Stomach (tissue), 9 donors: ENCODE results near the gene CLCN6. TPM values are rescaled to one million over a fixed set of nuclear protein-coding genes. Genes with fewer than 3 reads are reported as not detected.
A peak's percentile ranks its signal among the peaks of the same experiment; 100 is the strongest.

ENCODE experiments used
- DNase-seq, 2 donors: peaks; one replicate each; pipeline versions ENCODE4 v3.0.0 to v3.0.0-alpha.2; 2013 to 2019
- H3K27ac ChIP-seq, 5 donors: fragments of 200-600 bp in 4 of 5; sonication (generic) in 4 of 5; one replicate each; pipeline ENCODE4 v1.5.1; 2013 to 2019; ENCODE audit warnings: mild to moderate bottlenecking in 1 of 5, moderate library complexity in 1 of 5
- H3K27me3 ChIP-seq, 3 donors: fragments of 200-600 bp; sonication (generic); one replicate each; pipeline ENCODE4 v1.5.1; 2017 to 2019; ENCODE audit warnings: mixed run types in 1 of 3
- H3K36me3 ChIP-seq, 4 donors: fragments of 200-600 bp; sonication (generic); 1 replicate in 3 of 4; 2 replicates in 1 of 4; pipeline ENCODE4 v1.5.1; 2016 to 2019
- H3K4me1 ChIP-seq, 4 donors: fragments of 200-600 bp; sonication (generic); one replicate each; pipeline ENCODE4 v1.5.1; 2016 to 2019
- H3K4me3 ChIP-seq, 4 donors: fragments of 200-600 bp; sonication (generic) in 3 of 4; one replicate each; pipeline ENCODE4 v1.5.1; 2016 to 2019; ENCODE audit warnings: mild to moderate bottlenecking in 1 of 4
- H3K9me3 ChIP-seq, 4 donors: fragments of 200-600 bp; sonication (generic); one replicate each; pipeline ENCODE4 v1.5.1; 2016 to 2019
- CTCF ChIP-seq, 7 experiments: fragments of 450-650 bp in 4 of 7; fragments of 200-600 bp in 3 of 7; sonication (generic) in 3 of 7; IDR thresholded peaks; one replicate each; pipeline ENCODE4 v1.5.1; 2016 to 2019; ENCODE audit warnings: antibody characterized with exemption in 7 of 7, control low read depth in 2 of 7, mild to moderate bottlenecking in 1 of 7
- EP300 ChIP-seq: sonication (generic); formaldehyde crosslinking; IDR thresholded peaks from one replicate; pipeline ENCODE4 v1.6.1; 2017; ENCODE audit warnings: antibody characterized with exemption
- POLR2A ChIP-seq, 4 donors: fragments of 450-650 bp; IDR thresholded peaks; one replicate each; pipeline ENCODE4 v1.6.1; 2016; ENCODE audit warnings: antibody characterized with exemption in 4 of 4, control low read depth in 2 of 4, mild to moderate bottlenecking in 1 of 4, moderate library complexity in 1 of 4
- POLR2AphosphoS5 ChIP-seq, 3 donors: sonication (generic); formaldehyde crosslinking; IDR thresholded peaks; one replicate each; pipeline ENCODE4 v1.6.1; 2016; ENCODE audit warnings: antibody characterized with exemption in 3 of 3
- WGBS, 5 donors: extraction: QIAGEN DNeasy Blood & Tissue Kit in 3 of 5; methylation state at CpG; one replicate each; pipeline versions ENCODE4 v1.1.5 to v1.1.7; 2013 to 2018; 5-methylcytosine and 5-hydroxymethylcytosine counted together
- intact Hi-C: fragments of 100-400 bp; cut with DNase I; formaldehyde crosslinking; loops from one replicate; pipeline ENCODE4 v1.15.1; 2023; ENCODE audit warnings: low total_unique reads
- polyA plus RNA-seq, 3 donors: library from polyadenylated mRNA; stranded (reverse); fragments of 200-250 nt; gene quantifications; one replicate each; pipeline ENCODE4 v1.2.3, GENCODE V29; 2013
- total RNA-seq, 5 donors: library from RNA; depleted of rRNA; stranded (reverse); fragments of >200 nt; gene quantifications; one replicate each; pipeline versions ENCODE4 v1.1.0 to v1.2.3, GENCODE V29; 2014 to 2016
- donor health status: healthy with polysubstance abuse.
- donor health status: Bipolar disorder and iron deficiency.
- donor health status: healthy.

The CLCN6 gene
- total and polyA plus RNA-seq, 8 donors, result 4.1 to 49.6 (median 10.2) TPM

DNA sequence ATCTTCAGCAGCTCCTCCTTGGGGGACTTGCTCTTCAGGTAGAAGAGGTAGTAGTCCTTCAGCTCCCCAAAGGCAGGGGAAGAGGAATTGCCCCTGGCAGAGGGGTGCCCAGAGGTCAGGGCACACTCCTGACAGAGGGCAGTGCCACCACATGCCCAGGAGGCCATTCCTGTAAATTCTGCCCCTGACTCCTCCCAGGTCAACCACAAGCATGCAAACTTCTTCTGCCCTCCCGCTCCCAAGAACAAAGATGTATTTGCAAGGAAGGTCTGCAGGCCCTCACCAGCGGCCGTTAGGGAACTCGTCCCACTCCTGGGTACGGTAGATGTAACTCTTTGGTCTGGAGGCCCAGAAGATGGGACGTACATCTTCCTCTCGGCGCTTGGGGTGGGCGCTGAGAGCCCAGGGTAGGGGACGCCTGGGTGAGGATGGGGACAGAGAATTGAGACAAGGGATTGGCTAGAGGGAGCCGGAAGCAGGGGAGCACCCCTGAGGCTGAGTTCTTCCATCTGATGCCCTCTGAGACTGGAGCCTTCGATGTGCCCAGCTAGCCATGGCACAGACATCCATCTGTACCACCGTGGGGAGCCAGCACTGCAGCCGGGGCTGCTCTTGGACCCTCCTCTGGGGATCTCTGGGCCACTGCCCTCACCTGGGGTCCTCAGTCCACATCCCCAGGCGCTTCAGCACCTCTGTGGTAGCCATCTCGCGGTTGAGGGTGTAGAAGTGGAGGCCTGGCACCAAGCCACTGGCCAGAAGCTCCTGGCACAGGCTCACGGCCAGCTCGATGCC, 11.3 kb upstream of the CLCN6 start:
- intact Hi-C loops, result loop anchor here (10.0 kb wide), 1 partner anchor 60 kb away; the partner anchor contains the start of gene AGTRAP
- TF ChIP-seq EP300 (no peak), POLR2AphosphoS5 (IDR thresholded peaks at IDR 0.05) (no peak), CTCF (IDR thresholded peaks at IDR 0.05) (no peak)
- Histone ChIP-seq H3K27me3 (no peaks in the 10 kb centered on the region), H3K36me3 (peaks cover 25 to 88% (median 75%) of the 10 kb centered on the region in 4 donors), H3K4me3 (no peak overlapping the region), H3K27ac (peak overlapping the region in 2 of 5 donors; percentile 45 to 93), H3K9me3 (no peaks in the 10 kb centered on the region), H3K4me1 (peaks cover 24 to 48% (median 40%) of the 10 kb centered on the region in 4 donors)
- DNase-seq, result no peak
- WGBS, 5 donors, result 81 to 93% (median 90%) methylated on average over 18 to 19 of the region's 19 CpGs

- peak overlapping the region in 2 of 5 donors; percentile 23 to 58 for H3K27ac ChIP-seq
- no peak overlapping the region for H3K4me3 ChIP-seq
- no peaks in the 10 kb centered on the region for H3K27me3 ChIP-seq
- WGBS, 5 donors, result 84 to 94% (median 91%) methylated on average over 14 of the region's 14 CpGs
- intact Hi-C loops, result loop anchor here (10.0 kb wide), 1 partner anchor 61 kb away; the partner anchor contains the start of gene AGTRAP
- TF ChIP-seq EP300, result no peak
- no peak for TF ChIP-seq CTCF (IDR thresholded peaks at IDR 0.05)
- no peak for TF ChIP-seq POLR2AphosphoS5 (IDR thresholded peaks at IDR 0.05)
- no peak for TF ChIP-seq POLR2A (IDR thresholded peaks at IDR 0.05)
- peaks cover 30 to 88% (median 75%) of the 10 kb centered on the region in 4 donors for H3K36me3 ChIP-seq
- H3K9me3 ChIP-seq, result no peaks in the 10 kb centered on the region
- no peak for DNase-seq
- H3K4me1 ChIP-seq, result peaks cover 18 to 46% (median 35%) of the 10 kb centered on the region in 4 donors
Measured at GRCh38 chr1:11795238-11795890, 10.6 kb upstream of the CLCN6 start.

DNA sequence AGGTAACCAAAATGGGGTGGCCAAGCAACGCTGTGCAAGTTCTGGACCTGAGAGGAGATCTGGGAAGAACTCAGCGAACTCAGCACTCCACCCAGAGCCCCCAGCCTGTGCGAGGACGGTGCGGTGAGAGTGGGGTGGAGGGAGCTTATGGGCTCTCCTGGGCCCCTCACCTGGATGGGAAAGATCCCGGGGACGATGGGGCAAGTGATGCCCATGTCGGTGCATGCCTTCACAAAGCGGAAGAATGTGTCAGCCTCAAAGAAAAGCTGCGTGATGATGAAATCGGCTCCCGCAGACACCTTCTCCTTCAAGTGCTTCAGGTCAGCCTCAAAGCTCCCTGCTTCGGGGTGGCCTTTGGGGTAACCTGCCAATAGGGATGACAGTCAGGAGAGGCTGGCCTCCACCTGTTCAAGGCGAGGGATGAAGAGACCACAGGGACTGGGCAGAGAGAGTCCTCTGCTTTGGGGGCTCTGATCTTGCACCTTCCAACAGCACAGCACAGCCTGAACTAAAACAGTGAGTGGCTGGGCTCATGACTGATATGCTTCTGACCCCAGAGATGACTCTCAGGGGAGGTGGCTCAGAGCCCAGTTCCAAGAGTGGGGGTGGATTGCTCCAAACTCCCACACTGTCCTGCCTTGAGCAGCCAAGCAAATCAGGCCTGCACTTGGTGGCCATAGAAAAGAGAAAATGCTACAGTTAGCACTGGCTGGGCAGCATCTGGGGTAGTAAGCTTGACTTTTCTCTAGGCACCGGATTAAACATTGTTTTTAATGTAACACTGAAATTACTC, 9.8 kb upstream of the CLCN6 start:
- H3K4me1 ChIP-seq, result peaks cover 19 to 46% (median 34%) of the 10 kb centered on the region in 4 donors
- no peaks in the 10 kb centered on the region for H3K27me3 ChIP-seq
- intact Hi-C loops, result loop anchor here (10.0 kb wide), 1 partner anchor 61 kb away; the partner anchor contains the start of gene AGTRAP
- H3K27ac ChIP-seq, result peak overlapping the region in 2 of 5 donors; percentile 57 to 58
- H3K4me3 ChIP-seq, result no peak overlapping the region
- no peaks in the 10 kb centered on the region for H3K9me3 ChIP-seq
- peaks cover 39 to 95% (median 83%) of the 10 kb centered on the region in 4 donors for H3K36me3 ChIP-seq
- peak in 1 of 2 donors; percentile 33 for DNase-seq
- WGBS, 5 donors, result 91 to 97% (median 95%) methylated on average over 15 of the region's 15 CpGs
- TF ChIP-seq POLR2A (IDR thresholded peaks at IDR 0.05) (no peak), EP300 (no peak), POLR2AphosphoS5 (IDR thresholded peaks at IDR 0.05) (no peak), CTCF (IDR thresholded peaks at IDR 0.05) (no peak)
